ENCODE results near the gene LMX1A.

GRCh38 chr1:165376041-165376810, 19.7 kb upstream of the LMX1A start:
- TF ChIP-seq ZNF664 (tag by site-specific recombination; IDR thresholded peaks at IDR 0.05) (no peak), ZNF555 (tag by site-specific recombination; conservative IDR thresholded peaks at IDR 0.05) (no peak), ZNF114 (tag by site-specific recombination; IDR thresholded peaks at IDR 0.05) (no peak), CTCF (tag by site-specific recombination; IDR thresholded peaks at IDR 0.05) (no peak), ZNF214 (tag by site-specific recombination; IDR thresholded peaks at IDR 0.05; ENCODE audit: borderline replicate concordance) (no peak), ZBTB20 (tag by site-specific recombination; IDR thresholded peaks at IDR 0.05) (peak; percentile 70), ZNF274 (IDR thresholded peaks at IDR 0.05; ENCODE audit: low read length) (no peak), ZNF274 (tag by site-specific recombination; IDR thresholded peaks at IDR 0.05; ENCODE audit: borderline replicate concordance) (no peak), TCF7L2 (IDR thresholded peaks at IDR 0.05; ENCODE audit: borderline replicate concordance, low read depth, low read length) (no peak), ZNF518A (tag by site-specific recombination; conservative IDR thresholded peaks at IDR 0.05; ENCODE audit: low read depth) (no peak), ZNF174 (tag by site-specific recombination; IDR thresholded peaks at IDR 0.05) (no peak), ZNF423 (tag by site-specific recombination; IDR thresholded peaks at IDR 0.05) (no peak), ZNF747 (tag by site-specific recombination; IDR thresholded peaks at IDR 0.05) (no peak), REST (tag by site-specific recombination; IDR thresholded peaks at IDR 0.05) (no peak)

Data from HEK293 (cell line).